ENCODE results near the gene CLIP2.
"Not testable (repeated sequence)": the region's sequence is repeated elsewhere in the genome, so short reads cannot be mapped to it uniquely, and the experiment has no call there.

CLIP2 gene

DNA sequence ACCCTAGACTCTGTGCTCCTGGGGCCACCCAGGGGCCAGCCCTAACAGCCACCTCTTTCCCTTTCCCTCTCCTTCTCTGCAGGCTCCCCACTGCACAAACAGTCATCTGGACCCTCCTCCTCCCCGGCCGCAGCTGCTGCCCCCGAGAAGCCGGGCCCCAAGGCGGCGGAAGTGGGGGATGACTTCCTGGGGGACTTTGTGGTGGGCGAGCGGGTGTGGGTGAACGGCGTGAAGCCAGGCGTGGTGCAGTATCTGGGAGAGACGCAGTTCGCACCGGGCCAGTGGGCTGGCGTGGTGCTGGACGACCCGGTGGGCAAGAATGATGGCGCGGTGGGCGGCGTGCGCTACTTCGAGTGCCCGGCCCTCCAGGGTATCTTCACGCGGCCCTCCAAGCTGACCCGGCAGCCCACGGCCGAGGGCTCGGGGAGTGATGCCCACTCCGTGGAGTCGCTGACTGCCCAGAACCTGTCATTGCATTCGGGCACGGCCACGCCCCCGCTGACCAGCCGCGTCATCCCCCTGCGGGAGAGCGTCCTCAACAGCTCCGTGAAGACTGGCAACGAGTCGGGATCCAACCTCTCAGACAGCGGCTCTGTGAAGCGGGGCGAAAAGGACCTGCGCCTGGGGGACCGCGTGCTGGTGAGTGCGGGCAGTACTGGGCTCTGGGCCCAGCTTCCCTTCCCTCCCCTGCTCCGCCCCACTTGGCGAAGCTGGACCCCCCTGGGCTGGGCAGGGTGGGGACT, 49.3 kb downstream of the CLIP2 start:
- no peak for FAIRE-seq

- FAIRE-seq: not testable (repeated sequence)
Observed at GRCh38 chr7:74339648-74340047, 50.4 kb downstream of the CLIP2 start.

DNA sequence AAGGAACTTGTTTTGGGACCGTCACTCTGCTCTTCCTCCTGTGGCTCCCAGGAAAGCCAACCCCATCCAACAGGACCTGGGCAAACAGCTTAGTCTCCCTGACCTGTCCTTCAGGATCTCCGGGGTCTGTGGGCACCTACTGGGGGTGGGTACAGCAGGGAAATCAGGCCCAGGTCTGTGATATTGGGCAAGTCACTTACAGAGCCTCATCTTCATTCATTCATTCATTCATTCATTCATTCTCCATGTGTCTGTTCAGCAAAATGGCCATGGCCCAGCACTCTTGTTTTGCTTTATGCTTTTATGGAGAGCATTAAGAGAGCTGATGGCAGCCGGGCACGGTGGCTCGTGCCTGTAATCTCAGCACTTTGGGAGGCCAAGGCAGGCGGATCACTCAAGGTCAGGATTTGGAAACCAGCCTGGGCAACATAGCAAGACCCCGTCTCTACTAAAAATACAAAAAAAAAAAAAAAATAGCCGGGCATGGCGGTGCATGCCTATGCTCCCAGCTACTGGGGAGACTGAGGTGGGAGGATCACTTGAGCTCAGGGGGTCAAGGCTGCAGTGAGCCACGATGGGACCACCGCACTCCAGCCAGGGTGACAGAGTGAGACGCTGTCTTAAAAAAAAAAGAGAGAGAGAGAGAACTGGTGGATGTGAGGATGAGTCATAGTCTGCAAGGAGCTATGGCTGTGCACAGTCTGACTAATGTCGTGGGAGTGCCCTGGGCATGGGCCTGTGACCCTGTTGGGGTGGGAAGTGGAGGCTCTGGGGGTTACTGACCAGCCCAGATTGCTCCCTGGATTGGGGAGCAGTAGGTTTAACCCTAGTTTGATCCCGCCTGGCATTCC, 54.3 kb downstream of the CLIP2 start:
- FAIRE-seq: no peak

DNA sequence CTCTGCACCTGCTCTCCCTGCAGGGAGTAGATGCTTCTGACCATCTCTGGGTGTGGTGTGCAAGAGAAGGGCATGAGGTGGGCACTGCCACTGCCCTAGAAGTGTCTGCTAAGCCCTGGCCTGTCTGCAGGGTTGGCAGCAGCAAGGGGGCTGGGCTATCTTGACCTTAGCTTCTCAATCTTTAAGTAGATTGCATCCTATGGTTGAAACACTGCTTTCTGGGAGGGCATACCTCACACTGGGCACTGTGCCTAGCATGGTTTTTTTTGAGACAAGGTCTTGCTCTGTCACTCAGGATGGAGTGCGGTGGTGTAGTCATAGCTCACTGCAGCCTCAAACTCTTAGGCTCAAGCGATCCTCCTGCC, 54.9 kb downstream of the CLIP2 start:
- no peak for FAIRE-seq

DNA sequence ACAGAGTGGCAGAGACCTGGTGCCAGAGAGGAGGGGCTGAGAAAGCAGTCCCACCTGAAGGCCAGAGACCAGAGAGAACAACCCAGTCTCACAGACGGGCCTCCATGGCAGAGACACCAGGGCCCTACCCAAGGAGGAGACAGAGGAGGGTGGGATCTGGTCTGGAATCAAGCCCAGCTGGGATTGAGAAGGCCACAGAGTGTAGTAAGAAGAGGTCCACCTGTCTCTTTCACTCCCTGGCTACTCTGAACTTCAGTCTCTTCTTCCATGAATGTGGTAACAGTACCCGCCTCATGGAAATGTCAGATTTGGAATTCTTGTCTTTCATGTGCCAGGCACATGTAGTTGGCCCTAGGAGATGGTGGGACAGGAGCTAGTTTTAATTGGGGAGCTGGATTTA, 55.6 kb downstream of the CLIP2 start:
- no peak for FAIRE-seq

DNA sequence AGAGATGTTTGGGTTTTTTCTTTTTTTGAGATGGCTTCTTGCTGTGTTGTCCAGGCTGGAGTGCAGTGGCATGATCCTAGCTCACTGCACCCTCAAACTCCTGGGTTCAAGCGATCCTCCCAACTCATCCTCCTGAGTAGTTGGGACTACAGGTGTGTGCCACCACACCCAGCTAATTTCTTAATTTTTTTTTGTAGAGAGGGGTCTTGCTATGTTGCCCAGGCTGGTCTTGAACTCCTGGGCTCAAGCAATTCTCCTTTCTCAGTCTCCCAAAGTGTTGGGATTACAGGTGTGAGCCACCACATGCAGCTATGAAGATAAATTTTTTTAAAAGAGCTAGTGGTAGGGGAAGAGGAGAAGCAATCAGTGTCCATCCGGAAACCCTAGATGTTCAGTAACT, 56.8 kb downstream of the CLIP2 start:
- no peak for FAIRE-seq

DNA sequence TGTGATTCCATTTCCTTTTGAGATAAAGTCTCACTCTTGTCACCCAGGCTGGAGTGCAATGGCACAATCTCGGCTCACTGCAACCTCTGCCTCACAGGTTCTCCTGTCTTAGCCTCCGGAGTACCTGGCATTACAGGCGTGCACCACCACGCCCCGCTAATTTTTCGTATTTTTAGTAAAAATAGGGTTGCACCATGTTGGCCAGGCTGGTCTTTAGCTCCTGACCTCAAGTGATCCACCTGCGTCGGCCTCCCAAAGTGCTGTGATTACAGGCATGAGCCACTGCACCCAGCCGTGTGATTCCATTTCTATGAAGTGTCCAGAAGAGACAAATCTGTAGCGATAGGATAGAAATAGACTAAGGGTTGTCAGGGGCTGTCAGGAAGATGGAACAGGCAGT, 60.4 kb downstream of the CLIP2 start:
- FAIRE-seq: no peak

GRCh38 chr7:74350751-74351150, 61.5 kb downstream of the CLIP2 start:
- FAIRE-seq: no peak

DNA sequence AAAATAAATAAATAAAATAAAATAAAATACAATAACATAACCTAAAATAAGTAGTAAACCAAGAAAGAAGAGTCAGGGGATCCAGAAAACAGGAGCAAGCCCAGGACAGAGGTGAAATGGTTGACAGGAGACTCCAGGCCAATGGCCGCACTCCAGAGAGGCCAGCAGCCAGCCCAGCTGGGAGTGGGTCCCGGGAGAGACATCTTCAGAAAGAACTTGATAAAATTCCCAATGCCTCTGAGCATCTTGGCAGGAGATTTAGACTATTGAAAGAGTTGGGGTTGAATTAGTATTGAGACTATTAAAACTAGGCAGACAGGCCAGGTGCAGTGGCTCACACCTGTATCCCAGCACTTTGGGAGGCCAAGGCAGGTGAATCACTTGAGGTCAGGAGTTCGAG, 62.6 kb downstream of the CLIP2 start:
- no peak for FAIRE-seq

GRCh38 chr7:74352551-74353138, 63.4 kb downstream of the CLIP2 start:
- FAIRE-seq: not testable (repeated sequence)

DNA sequence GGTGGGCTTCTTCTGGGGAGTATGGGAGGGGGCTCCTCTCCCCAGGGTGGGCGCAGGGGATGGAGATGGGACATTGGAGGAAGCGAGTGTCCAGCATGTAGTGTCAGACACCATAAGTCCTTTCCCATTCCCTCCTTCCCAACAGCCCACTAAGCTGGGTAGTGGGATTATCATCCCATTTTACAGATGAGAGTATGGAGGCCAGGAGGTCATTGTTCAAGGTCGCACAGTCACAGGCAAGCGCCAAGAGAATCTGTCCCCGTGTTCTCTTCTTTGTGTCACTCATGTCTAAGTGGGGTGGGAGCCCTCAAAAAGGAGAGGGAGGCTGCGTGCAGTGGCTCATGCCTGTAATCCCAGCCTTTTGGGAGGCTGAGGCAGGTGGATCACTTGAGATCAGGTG, 64.8 kb downstream of the CLIP2 start:
- FAIRE-seq: no peak

- no peak for FAIRE-seq
Observed at GRCh38 chr7:74355091-74355490, 65.9 kb downstream of the CLIP2 start.

- no peak for FAIRE-seq
Observed at GRCh38 chr7:74356589-74357315, 67.5 kb downstream of the CLIP2 start.

- FAIRE-seq: no peak
Observed at GRCh38 chr7:74360008-74360407, 70.8 kb downstream of the CLIP2 start.

- FAIRE-seq: no peak
Observed at GRCh38 chr7:74362266-74362665, 73.1 kb downstream of the CLIP2 start.

DNA sequence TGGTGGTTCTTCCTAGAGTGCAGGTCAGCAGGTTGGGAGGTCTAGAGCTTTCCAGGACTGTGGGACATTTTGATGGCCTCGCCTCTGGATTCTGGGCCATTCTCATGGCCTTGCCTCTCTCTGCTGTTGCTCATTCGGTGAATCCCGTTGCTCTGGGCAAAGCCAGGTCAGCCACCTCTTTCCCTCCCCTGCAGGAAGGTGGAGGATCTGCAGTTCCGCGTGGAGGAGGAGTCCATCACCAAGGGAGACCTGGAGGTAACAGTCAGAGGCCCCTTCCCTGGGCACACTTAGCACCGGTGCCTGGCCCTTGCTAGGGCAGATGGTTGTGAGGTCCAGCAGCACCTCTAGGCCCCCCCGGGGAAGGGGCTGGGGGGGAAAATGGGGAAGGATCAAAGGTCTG, 74.9 kb downstream of the CLIP2 start:
- no peak for FAIRE-seq

DNA sequence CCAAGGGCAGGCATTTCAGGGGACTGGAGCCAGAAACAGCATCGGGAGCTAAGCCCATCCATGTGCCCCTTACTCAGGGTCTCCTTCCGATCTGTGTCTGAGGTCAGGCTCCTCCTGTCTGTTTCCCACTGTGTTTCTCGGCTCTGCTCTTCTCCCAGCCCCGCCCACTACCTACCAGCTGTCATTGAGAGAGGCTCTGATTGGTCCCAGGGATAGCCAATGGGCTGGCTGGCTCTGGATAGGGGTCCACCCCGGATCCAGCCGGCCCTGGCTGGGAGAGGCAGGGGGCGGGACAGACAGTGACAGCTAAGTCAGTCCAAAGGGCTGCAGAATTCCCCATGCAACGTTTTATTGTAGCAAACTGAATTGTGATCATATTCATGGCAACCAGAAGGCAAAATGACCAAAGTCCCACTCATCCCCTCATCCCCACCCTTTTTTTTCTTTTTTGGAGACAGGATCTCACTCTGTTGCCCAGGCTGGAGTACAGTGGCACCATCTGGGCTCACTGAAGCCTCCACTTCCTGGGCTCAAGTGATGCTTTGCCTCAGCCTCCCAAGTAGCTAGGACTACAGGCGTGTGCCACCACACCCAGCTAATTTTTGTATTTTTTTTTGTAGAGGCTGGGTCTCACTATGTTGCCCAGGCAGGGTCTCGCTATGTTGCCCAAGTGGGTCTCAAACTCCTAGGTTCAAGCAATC, 76.3 kb downstream of the CLIP2 start:
- FAIRE-seq: no peak

- no peak for FAIRE-seq
Observed at GRCh38 chr7:74371381-74372341, 82.5 kb downstream of the CLIP2 start.

DNA sequence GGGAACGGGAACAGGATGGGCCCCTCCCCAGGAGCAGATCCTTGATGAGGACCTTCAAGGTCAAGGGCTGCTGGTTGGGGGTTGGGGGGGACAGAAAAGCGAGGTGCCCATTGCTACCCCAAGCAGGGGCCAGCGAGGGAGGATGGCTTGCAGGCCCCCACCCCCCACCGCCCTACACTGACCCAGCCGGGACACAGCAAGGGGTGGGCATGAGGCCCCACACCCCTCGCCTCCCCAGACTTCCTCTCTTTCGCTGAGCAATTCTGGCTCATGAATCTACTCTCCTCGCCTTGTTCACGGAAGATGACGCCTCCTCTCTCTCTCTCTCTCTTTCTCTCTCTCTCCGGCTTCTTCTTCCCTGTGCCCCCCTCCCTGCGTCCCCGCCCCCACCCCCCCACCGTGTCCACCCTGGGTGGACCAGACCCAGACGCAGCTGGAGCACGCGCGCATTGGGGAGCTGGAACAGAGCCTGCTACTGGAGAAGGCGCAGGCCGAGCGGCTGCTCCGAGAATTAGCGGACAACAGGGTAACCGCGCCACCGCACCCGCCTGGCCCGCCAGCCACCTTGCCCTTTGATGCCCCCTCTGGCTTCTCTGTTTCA, 83.4 kb downstream of the CLIP2 start:
- FAIRE-seq: no peak

- FAIRE-seq: no peak
Observed at GRCh38 chr7:74373536-74373935, 84.3 kb downstream of the CLIP2 start.

- no peak for FAIRE-seq
Observed at GRCh38 chr7:74375726-74376220, 86.6 kb downstream of the CLIP2 start.
